Measurements from ENCODE around the gene SCAMP5. TPM values are rescaled to one million over a fixed set of nuclear protein-coding genes. Genes with fewer than 3 reads are reported as not detected.

The SCAMP5 gene, protein sequence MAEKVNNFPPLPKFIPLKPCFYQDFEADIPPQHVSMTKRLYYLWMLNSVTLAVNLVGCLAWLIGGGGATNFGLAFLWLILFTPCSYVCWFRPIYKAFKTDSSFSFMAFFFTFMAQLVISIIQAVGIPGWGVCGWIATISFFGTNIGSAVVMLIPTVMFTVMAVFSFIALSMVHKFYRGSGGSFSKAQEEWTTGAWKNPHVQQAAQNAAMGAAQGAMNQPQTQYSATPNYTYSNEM
- total RNA-seq (2021; fragmentation: NEBNext Ultra II Directional; extraction: Animal tissue kit (Norgen Biotek cat#: 25700)) = 10 to 100 TPM in 2 of 6 experiments, 1 to 10 TPM in 4; 6.4 to 11.2 (median 6.9) TPM
- long read RNA-seq, partial matches to known transcripts = 0 of 2 reads
- long read RNA-seq, other reads (novel, unspliced or antisense) = 2 of 2 reads

DNA sequence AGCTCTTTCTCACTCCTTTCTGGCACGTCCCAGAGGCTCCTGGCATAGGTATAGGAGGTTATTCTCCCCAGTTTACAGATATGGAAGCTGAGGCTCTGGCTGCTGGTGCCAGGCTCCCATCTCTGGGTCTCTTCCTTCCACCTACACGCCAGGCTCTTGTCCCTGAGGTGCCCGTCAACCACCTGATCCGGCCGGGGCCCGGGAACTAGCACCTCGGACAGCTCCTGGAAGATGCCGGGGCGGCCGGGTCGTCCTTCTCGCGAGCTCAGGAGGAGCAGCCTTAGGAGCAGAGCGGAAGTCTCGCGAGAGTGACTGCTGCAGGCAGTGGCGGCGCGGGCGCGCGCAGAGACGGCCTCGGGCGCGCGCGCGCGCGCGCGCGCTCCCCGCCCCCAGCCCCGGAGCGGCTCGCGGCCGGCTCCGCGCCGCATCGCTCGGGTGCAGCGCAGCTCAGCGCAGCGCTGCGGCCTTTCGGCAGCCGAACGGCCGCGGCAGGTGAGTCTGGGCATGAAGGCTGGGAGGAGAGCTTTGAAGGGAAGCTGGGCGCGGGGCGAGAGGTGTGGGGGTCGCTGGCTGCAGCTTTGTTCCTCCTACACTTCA is at the start of gene SCAMP5:
Gene SCAMP5, plus strand, starts transcription at position 382 of the 597 bp plus-strand sequence. CDS start 16,277 bp downstream, outside the sequence.
- peaks cover 7% of the 10 kb centered on the region for H3K36me3 Mint-ChIP-seq (ENCODE audit: low read depth)
- peak within 1 kb of the TSS; percentile 9; the same call in 1 of the 2 replicates for H3K27ac Mint-ChIP-seq

DNA sequence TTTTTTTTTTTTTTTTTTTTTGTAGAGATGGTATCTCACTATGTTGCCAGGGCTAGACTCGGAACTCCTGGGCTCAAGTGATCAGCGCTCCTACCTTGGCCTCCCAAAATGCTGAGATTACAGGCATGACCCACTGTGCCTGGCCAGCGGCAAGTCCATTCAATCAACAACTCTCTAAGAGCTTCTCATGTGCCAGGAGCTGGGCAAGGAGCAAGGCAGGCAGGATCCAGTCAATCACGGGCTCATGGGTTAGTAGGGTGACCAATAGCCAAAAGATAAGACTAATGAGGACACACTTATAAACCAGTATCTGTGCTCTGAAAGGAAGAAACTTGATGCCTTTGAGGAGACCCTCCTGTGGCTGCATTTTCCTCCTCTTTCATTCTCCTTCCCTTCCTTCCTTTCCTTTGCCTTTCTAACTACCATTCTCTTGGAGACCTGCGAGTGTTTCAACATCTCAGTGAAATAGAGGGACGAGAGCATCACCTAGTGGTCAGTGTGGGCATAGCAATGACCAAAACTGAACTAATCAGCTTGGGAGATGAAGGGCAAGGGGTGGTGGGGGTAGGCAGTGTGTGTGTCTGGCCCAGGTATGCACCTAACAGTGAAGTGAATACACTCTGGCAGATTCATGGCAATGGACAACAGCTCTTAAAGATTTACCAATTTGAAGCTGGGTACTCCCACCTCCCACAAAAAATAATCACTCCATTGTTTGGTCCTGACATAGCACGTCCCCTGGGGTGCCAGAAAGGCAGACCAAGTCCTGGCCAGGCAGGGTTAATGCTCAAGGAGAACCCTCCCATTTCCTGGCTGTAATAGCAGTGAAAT is 45.1 kb upstream of the SCAMP5 start:
- TF ChIP-seq, protein P1, sequence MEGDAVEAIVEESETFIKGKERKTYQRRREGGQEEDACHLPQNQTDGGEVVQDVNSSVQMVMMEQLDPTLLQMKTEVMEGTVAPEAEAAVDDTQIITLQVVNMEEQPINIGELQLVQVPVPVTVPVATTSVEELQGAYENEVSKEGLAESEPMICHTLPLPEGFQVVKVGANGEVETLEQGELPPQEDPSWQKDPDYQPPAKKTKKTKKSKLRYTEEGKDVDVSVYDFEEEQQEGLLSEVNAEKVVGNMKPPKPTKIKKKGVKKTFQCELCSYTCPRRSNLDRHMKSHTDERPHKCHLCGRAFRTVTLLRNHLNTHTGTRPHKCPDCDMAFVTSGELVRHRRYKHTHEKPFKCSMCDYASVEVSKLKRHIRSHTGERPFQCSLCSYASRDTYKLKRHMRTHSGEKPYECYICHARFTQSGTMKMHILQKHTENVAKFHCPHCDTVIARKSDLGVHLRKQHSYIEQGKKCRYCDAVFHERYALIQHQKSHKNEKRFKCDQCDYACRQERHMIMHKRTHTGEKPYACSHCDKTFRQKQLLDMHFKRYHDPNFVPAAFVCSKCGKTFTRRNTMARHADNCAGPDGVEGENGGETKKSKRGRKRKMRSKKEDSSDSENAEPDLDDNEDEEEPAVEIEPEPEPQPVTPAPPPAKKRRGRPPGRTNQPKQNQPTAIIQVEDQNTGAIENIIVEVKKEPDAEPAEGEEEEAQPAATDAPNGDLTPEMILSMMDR (IDR thresholded peaks at IDR 0.05) = peak; percentile 98
- no peak overlapping the region for H3K4me3 Mint-ChIP-seq
- no peaks in the 10 kb centered on the region for H3K36me3 Mint-ChIP-seq (ENCODE audit: low read depth)
- H3K4me1 Mint-ChIP-seq (ENCODE audit: low read depth) = peaks cover 5% of the 10 kb centered on the region; the same call in 1 of the 2 replicates
- H3K27ac Mint-ChIP-seq = no peak overlapping the region
- no peaks in the 10 kb centered on the region for H3K9me3 Mint-ChIP-seq
- no peaks in the 10 kb centered on the region; the same call in 1 of the 2 replicates for H3K27me3 Mint-ChIP-seq (ENCODE audit: insufficient read depth)
- DNase-seq = peak; percentile 63

More for the DNA sequence above, at the start of gene SCAMP5:
- no peaks in the 10 kb centered on the region; the same call in 1 of the 2 replicates for H3K9me3 Mint-ChIP-seq
- peak; percentile 93 for DNase-seq
- peaks cover 18% of the 10 kb centered on the region for H3K4me1 Mint-ChIP-seq (ENCODE audit: low read depth)
- H3K4me3 Mint-ChIP-seq = peak within 1 kb of the TSS; percentile 83
- TF ChIP-seq, protein P1 (IDR thresholded peaks at IDR 0.05) = no peak
- H3K27me3 Mint-ChIP-seq (ENCODE audit: insufficient read depth) = peaks cover 14% of the 10 kb centered on the region

DNA sequence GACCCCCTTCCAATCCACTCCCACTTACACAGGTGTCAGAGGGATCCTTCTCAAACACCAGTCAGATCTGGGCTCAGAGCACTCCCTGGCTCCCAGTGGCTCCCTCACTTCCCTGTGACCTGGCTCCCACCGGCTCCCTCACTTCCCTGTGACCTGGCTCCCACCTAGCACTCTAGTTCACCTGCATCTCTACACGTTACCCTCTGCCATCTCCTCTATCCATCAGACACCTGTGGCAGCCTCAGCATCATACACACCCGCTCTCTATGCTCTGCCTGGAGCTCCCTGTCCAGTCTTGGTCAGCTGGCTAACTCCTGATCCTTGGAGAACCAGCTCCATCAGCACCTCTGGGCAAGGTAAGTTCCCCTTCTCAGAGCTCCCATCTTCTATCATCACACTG is 44.4 kb upstream of the SCAMP5 start:
- Mint-ChIP-seq H3K4me3 (no peak overlapping the region), H3K27me3 (ENCODE audit: insufficient read depth) (no peaks in the 10 kb centered on the region)
- TF ChIP-seq, protein P1 (IDR thresholded peaks at IDR 0.05) = no peak

DNA sequence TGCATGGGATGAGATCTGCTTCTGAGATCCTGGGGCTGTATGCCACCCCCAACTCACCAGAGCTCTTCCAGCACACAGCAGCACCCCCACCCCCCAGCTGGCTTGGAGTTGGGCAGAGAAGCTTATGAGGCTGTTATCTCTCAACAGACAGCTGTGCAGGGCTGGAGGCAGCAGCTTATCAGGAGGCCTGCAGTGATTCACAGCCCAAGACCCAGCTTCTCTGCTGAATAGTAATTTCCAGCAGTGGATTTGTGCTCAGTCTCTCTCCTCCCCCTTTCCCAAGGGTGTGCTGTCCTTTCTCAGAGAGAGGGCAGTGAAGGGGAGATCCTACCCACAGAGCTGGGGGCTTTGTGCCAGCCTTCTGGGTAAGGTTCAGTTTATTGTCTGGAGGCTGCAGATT is 40.8 kb upstream of the SCAMP5 start:
- DNase-seq = no peak
- H3K36me3 Mint-ChIP-seq (ENCODE audit: low read depth) = no peaks in the 10 kb centered on the region
- H3K4me1 Mint-ChIP-seq (ENCODE audit: low read depth) = peaks cover 28% of the 10 kb centered on the region
- H3K27ac Mint-ChIP-seq = no peak overlapping the region
- TF ChIP-seq, protein P1 (IDR thresholded peaks at IDR 0.05) = no peak
- no peaks in the 10 kb centered on the region for H3K9me3 Mint-ChIP-seq
- H3K4me3 Mint-ChIP-seq = no peak overlapping the region
- peaks cover 10% of the 10 kb centered on the region for H3K27me3 Mint-ChIP-seq (ENCODE audit: insufficient read depth)

More for the DNA sequence above, 44.4 kb upstream of the SCAMP5 start:
- H3K4me1 Mint-ChIP-seq (ENCODE audit: low read depth) = peaks cover 5% of the 10 kb centered on the region; the same call in 1 of the 2 replicates
- no peak for DNase-seq
- no peaks in the 10 kb centered on the region for H3K36me3 Mint-ChIP-seq (ENCODE audit: low read depth)
- H3K9me3 Mint-ChIP-seq = no peaks in the 10 kb centered on the region
- no peak overlapping the region for H3K27ac Mint-ChIP-seq

DNA sequence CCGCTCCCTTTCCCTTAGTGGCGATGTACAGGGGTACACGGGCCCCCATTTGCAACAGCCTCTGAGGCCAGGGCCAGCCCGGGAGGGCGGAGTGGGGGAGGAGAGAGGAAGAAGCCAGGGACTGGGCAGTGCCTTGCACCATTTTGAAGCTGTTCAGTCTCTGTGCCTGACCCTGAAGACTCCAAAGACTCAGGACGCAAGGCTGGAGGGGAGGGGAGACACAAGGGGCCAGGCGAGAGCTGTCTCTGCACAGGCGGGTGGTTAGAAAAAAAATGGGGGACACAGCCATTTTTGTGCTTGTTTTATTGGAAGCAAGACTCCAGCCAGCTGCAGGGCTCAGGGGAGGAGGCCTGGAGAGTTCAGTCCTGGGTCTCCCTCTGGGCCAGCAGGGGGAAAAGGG is 40.3 kb upstream of the SCAMP5 start:
- Mint-ChIP-seq H3K4me1 (ENCODE audit: low read depth) (peaks cover 32% of the 10 kb centered on the region), H3K27me3 (ENCODE audit: insufficient read depth) (peaks cover 12% of the 10 kb centered on the region), H3K4me3 (no peak overlapping the region), H3K36me3 (ENCODE audit: low read depth) (no peaks in the 10 kb centered on the region), H3K27ac (no peak overlapping the region), H3K9me3 (no peaks in the 10 kb centered on the region)
- TF ChIP-seq, protein P1 (IDR thresholded peaks at IDR 0.05) = no peak
- DNase-seq = no peak
